ENCODE results near the gene RGL2.
"Not testable (repeated sequence)": the region's sequence is repeated elsewhere in the genome, so short reads cannot be mapped to it uniquely, and the experiment has no call there.

DNA sequence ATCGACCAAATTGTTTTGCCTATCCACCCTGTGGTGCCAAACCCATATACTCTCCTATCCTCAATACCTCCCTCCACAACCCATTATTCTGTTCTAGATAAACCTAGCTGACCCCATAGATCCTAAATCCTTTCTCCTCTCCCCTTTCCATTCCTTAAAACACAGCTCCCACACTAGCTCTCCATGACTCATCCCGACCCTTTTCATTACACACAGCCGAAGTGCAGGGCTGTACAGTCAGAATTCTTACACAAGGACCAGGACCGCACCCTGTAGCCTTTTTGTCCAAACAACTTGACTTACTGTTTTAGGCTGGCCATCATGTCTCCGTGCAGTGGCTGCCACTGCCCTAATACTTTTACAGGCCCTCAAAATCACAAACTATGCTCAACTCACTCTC is 48.2 kb upstream of the RGL2 start:
- TF ChIP-seq, protein P1, sequence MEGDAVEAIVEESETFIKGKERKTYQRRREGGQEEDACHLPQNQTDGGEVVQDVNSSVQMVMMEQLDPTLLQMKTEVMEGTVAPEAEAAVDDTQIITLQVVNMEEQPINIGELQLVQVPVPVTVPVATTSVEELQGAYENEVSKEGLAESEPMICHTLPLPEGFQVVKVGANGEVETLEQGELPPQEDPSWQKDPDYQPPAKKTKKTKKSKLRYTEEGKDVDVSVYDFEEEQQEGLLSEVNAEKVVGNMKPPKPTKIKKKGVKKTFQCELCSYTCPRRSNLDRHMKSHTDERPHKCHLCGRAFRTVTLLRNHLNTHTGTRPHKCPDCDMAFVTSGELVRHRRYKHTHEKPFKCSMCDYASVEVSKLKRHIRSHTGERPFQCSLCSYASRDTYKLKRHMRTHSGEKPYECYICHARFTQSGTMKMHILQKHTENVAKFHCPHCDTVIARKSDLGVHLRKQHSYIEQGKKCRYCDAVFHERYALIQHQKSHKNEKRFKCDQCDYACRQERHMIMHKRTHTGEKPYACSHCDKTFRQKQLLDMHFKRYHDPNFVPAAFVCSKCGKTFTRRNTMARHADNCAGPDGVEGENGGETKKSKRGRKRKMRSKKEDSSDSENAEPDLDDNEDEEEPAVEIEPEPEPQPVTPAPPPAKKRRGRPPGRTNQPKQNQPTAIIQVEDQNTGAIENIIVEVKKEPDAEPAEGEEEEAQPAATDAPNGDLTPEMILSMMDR (IDR thresholded peaks at IDR 0.05) = not testable (repeated sequence)
- not testable (repeated sequence) for TF ChIP-seq RCOR1 (IDR thresholded peaks at IDR 0.05; ENCODE audit: low read depth, low read length); RAD21 (conservative IDR thresholded peaks at IDR 0.05 in 1 of 2, IDR thresholded peaks at IDR 0.05 in 1 of 2); TP53 (CRISPR knock-in tag; IDR thresholded peaks at IDR 0.05); POLR2A (IDR thresholded peaks at IDR 0.05; ENCODE audit: low read length); HOXB13 (CRISPR knock-in tag; IDR thresholded peaks at IDR 0.05; ENCODE audit: low read depth); CEBPB (IDR thresholded peaks at IDR 0.05); EP300 (IDR thresholded peaks at IDR 0.05); ZFP36 (IDR thresholded peaks at IDR 0.05; ENCODE audit: borderline replicate concordance, partially characterized antibody); POLR2AphosphoS2 (conservative IDR thresholded peaks at IDR 0.05; ENCODE audit: low read length); SMC3 (IDR thresholded peaks at IDR 0.05)

All from A549 (cell line).